HG03432 (cell line): ENCODE results near the gene VRK1.

Experiments used
- ATAC-seq: cut with Tn5 transposase; IDR thresholded peaks from one replicate; pipeline ENCODE4 v1.9.1; 2021; ENCODE audit warnings: mild to moderate bottlenecking, moderate library complexity; ENCODE audit not compliant: unreplicated experiment

The VRK1 gene

GRCh38 chr14:96821501-96821900, 24.3 kb downstream of the VRK1 start:
- ATAC-seq, result no peak

- no peak for ATAC-seq
Measured at GRCh38 chr14:96823652-96824051, 26.5 kb downstream of the VRK1 start.

GRCh38 chr14:96824283-96824682, 27.1 kb downstream of the VRK1 start:
- no peak for ATAC-seq

GRCh38 chr14:96826818-96827217, 29.6 kb downstream of the VRK1 start:
- ATAC-seq, result no peak

- ATAC-seq, result no peak
Measured at GRCh38 chr14:96827290-96827689, 30.1 kb downstream of the VRK1 start.

GRCh38 chr14:96829791-96830190, 32.6 kb downstream of the VRK1 start:
- ATAC-seq, result no peak

GRCh38 chr14:96830946-96831345, 33.8 kb downstream of the VRK1 start:
- no peak for ATAC-seq

- no peak for ATAC-seq
Measured at GRCh38 chr14:96832351-96832750, 35.2 kb downstream of the VRK1 start.

- no peak for ATAC-seq
Measured at GRCh38 chr14:96838449-96838848, 41.3 kb downstream of the VRK1 start.

- no peak for ATAC-seq
Measured at GRCh38 chr14:96839251-96839650, 42.1 kb downstream of the VRK1 start.

- ATAC-seq, result no peak
Measured at GRCh38 chr14:96843137-96843536, 46.0 kb downstream of the VRK1 start.

GRCh38 chr14:96844857-96845570, 47.8 kb downstream of the VRK1 start:
- ATAC-seq, result no peak

- ATAC-seq, result no peak
Measured at GRCh38 chr14:96847451-96847850, 50.3 kb downstream of the VRK1 start.

GRCh38 chr14:96848011-96848410, 50.8 kb downstream of the VRK1 start:
- ATAC-seq, result no peak

- ATAC-seq, result no peak
Measured at GRCh38 chr14:96849733-96850132, 52.6 kb downstream of the VRK1 start.

GRCh38 chr14:96851694-96852381, 54.7 kb downstream of the VRK1 start:
- ATAC-seq, result no peak

- peak; percentile 64 for ATAC-seq
Measured at GRCh38 chr14:96852823-96853422, 55.7 kb downstream of the VRK1 start.

GRCh38 chr14:96858643-96859042, 61.5 kb downstream of the VRK1 start:
- no peak for ATAC-seq

GRCh38 chr14:96861568-96862310, 64.6 kb downstream of the VRK1 start:
- ATAC-seq, result no peak

GRCh38 chr14:96863327-96863985, 66.3 kb downstream of the VRK1 start:
- ATAC-seq, result no peak

- ATAC-seq, result no peak
Measured at GRCh38 chr14:96863986-96864330, 66.8 kb downstream of the VRK1 start.
